Fibroblast of lung (primary cell): ENCODE data around the gene MYO6. TPM values are rescaled to one million over a fixed set of nuclear protein-coding genes. Genes with fewer than 3 reads are reported as not detected.
A peak's percentile ranks its signal among the peaks of the same experiment; 100 is the strongest.
"Not testable (repeated sequence)": the region's sequence is repeated elsewhere in the genome, so short reads cannot be mapped to it uniquely, and the experiment has no call there.

Experiments used
- DNase-seq, 2 donors: peaks; one replicate each; pipeline versions ENCODE4 v3.0.0 to v3.0.0-alpha.2; 2010; ENCODE audit warnings: low read depth in 2 of 2
- H2AFZ ChIP-seq: 2 replicates; pipeline ENCODE4 v1.5.1; 2012; ENCODE audit warnings: low read length, control low read depth, inconsistent platforms
- H3K27ac ChIP-seq: 2 replicates; pipeline ENCODE4 v1.5.1; 2011; ENCODE audit warnings: low read length, control low read depth; ENCODE audit not compliant: insufficient read depth
- H3K27me3 ChIP-seq: 2 replicates; pipeline ENCODE4 v1.5.1; 2011; ENCODE audit warnings: mild to moderate bottlenecking, low read length; ENCODE audit not compliant: control insufficient read depth, insufficient read depth
- H3K36me3 ChIP-seq: 2 replicates; pipeline ENCODE4 v1.5.1; 2011; ENCODE audit warnings: low read length; ENCODE audit not compliant: control insufficient read depth, insufficient read depth
- H3K4me1 ChIP-seq: 2 replicates; pipeline ENCODE4 v1.5.1; 2011; ENCODE audit warnings: low read length; ENCODE audit not compliant: control insufficient read depth, insufficient read depth; ENCODE audit errors: extremely low read depth
- H3K4me2 ChIP-seq: 2 replicates; pipeline ENCODE4 v1.5.1; 2011; ENCODE audit warnings: low read length, control low read depth; ENCODE audit not compliant: insufficient read depth; ENCODE audit errors: extremely low read depth
- H3K4me3 ChIP-seq, 4 experiments: fragments of 200-600 bp in 1 of 4; sonication (generic) in 1 of 4; replicated peaks in 1 of 4; 2 replicates each; pipeline ENCODE4 v1.5.1; 2011 to 2016; ENCODE audit warnings: low read length in 4 of 4, low read depth in 3 of 4, mild to moderate bottlenecking in 3 of 4, control low read depth in 2 of 4, inconsistent platforms in 1 of 4, mixed read lengths in 1 of 4; ENCODE audit not compliant: insufficient read depth in 1 of 4; ENCODE audit errors: control extremely low read depth in 1 of 4
- H3K79me2 ChIP-seq: 2 replicates; pipeline ENCODE4 v1.5.1; 2012; ENCODE audit warnings: mild to moderate bottlenecking, low read length, inconsistent platforms; ENCODE audit not compliant: control insufficient read depth, insufficient read depth
- H3K9ac ChIP-seq: 2 replicates; pipeline ENCODE4 v1.5.1; 2011; ENCODE audit warnings: mild to moderate bottlenecking, low read length, control low read depth; ENCODE audit not compliant: insufficient read depth
- H3K9me3 ChIP-seq: 2 replicates; pipeline ENCODE4 v1.5.1; 2012; ENCODE audit warnings: low read depth, low read length; ENCODE audit not compliant: control insufficient read depth, insufficient read depth
- H4K20me1 ChIP-seq: 2 replicates; pipeline ENCODE4 v1.5.1; 2011; ENCODE audit warnings: low read length; ENCODE audit not compliant: control insufficient read depth, insufficient read depth; ENCODE audit errors: extremely low read depth
- CTCF ChIP-seq, 2 donors: IDR thresholded peaks in 1 of 2; conservative IDR thresholded peaks in 1 of 2; 1 replicate in 1 of 2; 2 replicates in 1 of 2; pipeline ENCODE4 v1.5.1; 2011 to 2012; ENCODE audit warnings: low read length in 2 of 2, control low read depth in 1 of 2, inconsistent platforms in 1 of 2, low read depth in 1 of 2, mild to moderate bottlenecking in 1 of 2
- EZH2 ChIP-seq: IDR thresholded peaks from 2 replicates; pipeline ENCODE4 v1.5.1; 2012; ENCODE audit warnings: low read length, control low read depth, mild to moderate bottlenecking; ENCODE audit errors: missing control alignments
- polyA minus RNA-seq: library from RNA; depleted of rRNA, polyadenylated mRNA; stranded (reverse); fragments of >200 nt; gene quantifications from 2 replicates; pipeline ENCODE4 v1.2.3, GENCODE V29; 2011; ENCODE audit warnings: low replicate concordance
- polyA plus RNA-seq, 2 donors: library from polyadenylated mRNA; depleted of rRNA in 1 of 2; stranded (reverse) in 1 of 2; unstranded in 1 of 2; fragments of >200 nt; gene quantifications; 2 replicates each; pipeline ENCODE4 v1.2.1, GENCODE V29; 2011 to 2012; ENCODE audit warnings: missing spikeins in 1 of 2
- total RNA-seq: library from RNA; depleted of rRNA; stranded (reverse); fragments of >200 nt; gene quantifications from 2 replicates; pipeline ENCODE4 v1.2.1, GENCODE V29; 2014

The MYO6 gene
- total RNA-seq (14.4 and 24.9 TPM in 2 replicates), polyA plus RNA-seq (15.8 and 16.9 TPM in 2 replicates), polyA minus RNA-seq (3.9 and 4.9 TPM in 2 replicates)
- polyA plus RNA-seq (2012): 16.8 and 17.6 TPM in 2 replicates

- no peaks in the 10 kb centered on the region for H3K9me3 ChIP-seq
- peak within 1 kb of the TSS; percentile 92 for H3K9ac ChIP-seq
- peaks cover 6% of the 10 kb centered on the region for H3K4me1 ChIP-seq
- H3K36me3 ChIP-seq: no peaks in the 10 kb centered on the region
- TF ChIP-seq EZH2 (no peak), CTCF (conservative IDR thresholded peaks at IDR 0.05 in 1 of 2, IDR thresholded peaks at IDR 0.05 in 1 of 2; ENCODE audit: low read depth in 1 of 2, low read length in 2 of 2) (no peak)
- H3K4me3 ChIP-seq: peak within 1 kb of the TSS; percentile 87 to 96 (median 92)
- H3K4me2 ChIP-seq: peak within 1 kb of the TSS; percentile 90
- DNase-seq: peak; percentile 56
- peak within 1 kb of the TSS; percentile 95 for H2AFZ ChIP-seq
- H4K20me1 ChIP-seq: no peaks in the 10 kb centered on the region
- no peaks in the 10 kb centered on the region for H3K27me3 ChIP-seq
- peak within 1 kb of the TSS; percentile 82 for H3K27ac ChIP-seq
- H3K79me2 ChIP-seq: peaks cover 9% of the 10 kb centered on the region
Measured at GRCh38 chr6:75748743-75749538, at the start of gene MYO6. Gene MYO6, plus strand, starts transcription at chr6:75749239. Its CDS starts 68,309 bp downstream, at chr6:75817548.

DNA sequence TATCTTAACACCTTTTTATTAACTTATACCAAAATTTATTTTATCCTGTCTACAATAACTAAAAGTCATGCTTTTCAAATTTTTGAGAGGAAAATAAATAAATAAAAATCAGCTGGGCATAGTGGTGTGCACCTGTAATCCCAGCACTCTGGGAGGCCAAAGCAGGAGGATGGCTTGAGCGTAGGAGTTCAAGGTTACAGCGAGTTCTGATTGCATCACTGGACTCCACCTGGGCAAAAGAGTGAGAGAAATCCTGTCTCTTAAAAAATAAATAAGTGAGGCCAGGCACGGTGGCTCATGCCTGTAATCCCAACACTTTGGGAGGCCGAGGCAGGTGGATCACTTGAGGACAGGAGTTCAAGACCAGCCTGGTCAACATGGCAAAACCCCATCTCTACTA lies 40.7 kb upstream of the MYO6 start:
- not testable (repeated sequence) for H3K9ac ChIP-seq, H3K4me1 ChIP-seq, DNase-seq, H4K20me1 ChIP-seq, H3K27me3 ChIP-seq, H3K9me3 ChIP-seq, H3K4me3 ChIP-seq, H3K36me3 ChIP-seq, H3K79me2 ChIP-seq, H3K27ac ChIP-seq, H2AFZ ChIP-seq, H3K4me2 ChIP-seq

- Histone ChIP-seq H3K4me1 (no peaks in the 10 kb centered on the region), H3K9ac (no peak overlapping the region), H3K9me3 (no peaks in the 10 kb centered on the region), H3K4me3 (no peak overlapping the region), H3K79me2 (no peaks in the 10 kb centered on the region), H3K27ac (no peak overlapping the region), H4K20me1 (no peaks in the 10 kb centered on the region), H3K27me3 (no peaks in the 10 kb centered on the region), H2AFZ (no peak overlapping the region), H3K36me3 (peaks cover 3% of the 10 kb centered on the region), H3K4me2 (no peak overlapping the region)
- TF ChIP-seq CTCF (conservative IDR thresholded peaks at IDR 0.05 in 1 of 2, IDR thresholded peaks at IDR 0.05 in 1 of 2; ENCODE audit: low read depth in 1 of 2, low read length in 2 of 2) (no peak), EZH2 (no peak)
- DNase-seq: no peak
Measured at GRCh38 chr6:75711173-75711572, 37.9 kb upstream of the MYO6 start.
